NB4 (cell line): ENCODE data around the gene TEPSIN.

Experiments used
- CTCF ChIP-seq: IDR thresholded peaks from one replicate; pipeline ENCODE4 v1.5.1; 2012; ENCODE audit warnings: low read depth, low read length
- MAX ChIP-seq: IDR thresholded peaks from 2 replicates; pipeline ENCODE4 v1.6.1; 2011; ENCODE audit warnings: low read depth, low read length
- MYC ChIP-seq: IDR thresholded peaks from 2 replicates; pipeline ENCODE4 v1.6.1; 2011; ENCODE audit warnings: low read depth, low read length
- POLR2A ChIP-seq: IDR thresholded peaks from 2 replicates; pipeline ENCODE4 v1.6.1; 2011; ENCODE audit warnings: mild to moderate bottlenecking; ENCODE audit not compliant: insufficient read length; ENCODE audit errors: extremely low read depth

DNA sequence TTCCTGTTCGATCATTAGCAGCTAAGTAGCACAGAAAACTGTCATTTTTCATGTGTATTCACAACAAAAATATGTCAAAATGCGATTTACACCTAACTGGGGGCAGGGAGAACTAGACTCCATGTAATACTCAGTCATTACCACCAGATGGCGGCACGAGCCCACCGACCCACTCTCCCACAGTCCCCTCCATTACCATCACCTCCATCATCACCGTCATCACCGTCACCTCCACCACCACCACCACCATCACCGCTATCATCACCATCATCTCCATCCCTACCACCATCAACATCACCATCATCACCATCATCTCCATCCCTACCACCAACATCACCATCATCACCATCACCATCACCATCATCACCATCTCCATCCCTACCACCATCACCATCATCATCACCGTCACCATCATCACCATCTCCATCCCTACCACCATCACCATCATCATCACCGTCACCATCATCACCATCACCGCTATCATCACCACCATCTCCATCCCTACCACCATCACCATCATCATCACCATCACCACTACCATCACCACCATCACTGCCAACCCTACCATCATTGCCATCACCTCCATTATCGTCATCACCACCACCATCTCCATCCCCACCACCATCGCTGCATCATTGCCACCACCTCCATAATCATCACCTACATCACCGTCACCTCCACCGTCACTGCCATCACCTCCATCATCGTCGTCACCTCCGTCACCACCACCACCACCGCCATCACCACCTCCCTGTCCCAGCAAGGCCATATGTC, 14.7 kb upstream of the TEPSIN start:
- no peak for TF ChIP-seq POLR2A
- peak; percentile 26 for TF ChIP-seq CTCF
- no peak for TF ChIP-seq MAX
- no peak for TF ChIP-seq MYC
